Measurements from ENCODE around the gene HEATR9. TPM values are rescaled to one million over a fixed set of nuclear protein-coding genes. Genes with fewer than 3 reads are reported as not detected.

HEATR9 gene
- total RNA-seq = under 1 TPM in 1 of 4 donors, not detected in 3; 0.27 TPM

DNA sequence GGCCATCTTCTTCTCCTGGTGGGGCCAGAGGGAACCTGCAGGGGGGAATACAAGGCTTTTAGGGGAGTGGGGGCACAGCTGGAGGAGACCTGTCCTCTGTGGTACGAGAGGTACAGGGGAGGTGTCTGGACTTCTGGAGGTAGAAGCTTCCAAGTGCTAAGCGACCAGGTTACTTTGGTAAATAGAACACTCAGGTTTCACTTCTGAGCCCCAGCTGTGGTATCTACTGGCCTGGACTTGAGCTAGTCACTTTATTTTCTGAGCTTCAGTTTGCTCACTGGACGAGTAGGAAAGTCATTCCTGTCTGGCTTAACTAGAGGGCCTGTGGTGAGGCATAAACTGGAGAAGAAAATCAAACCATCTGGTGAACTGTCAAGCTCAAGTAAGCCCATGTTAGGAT lies at the start of gene HEATR9:
TSS of gene HEATR9 (minus strand) at position 155 of the 400 bp plus-strand sequence. CDS start at position 6, 149 bp downstream.
- WGBS, 2 donors (ENCODE audit: low coverage in 1 of 2) = 78 to 94% methylated on average over 2 of the region's 3 CpGs
- Histone ChIP-seq H3K4me1 (peaks cover 0 to 9% (median 0%) of the 10 kb centered on the region in 3 donors), H3K9me3 (no peaks in the 10 kb centered on the region), H3K27me3 (no peaks in the 10 kb centered on the region), H3K4me3 (no peak within 1 kb of the TSS), H3K36me3 (peaks cover 0 to 8% of the 10 kb centered on the region in 2 donors), H3K27ac (no peak within 1 kb of the TSS)
- TF ChIP-seq POLR2A (IDR thresholded peaks at IDR 0.05) (no peak), CTCF (IDR thresholded peaks at IDR 0.05) (no peak), EP300 (IDR thresholded peaks at IDR 0.05) (no peak)
- ATAC-seq = no peak

DNA sequence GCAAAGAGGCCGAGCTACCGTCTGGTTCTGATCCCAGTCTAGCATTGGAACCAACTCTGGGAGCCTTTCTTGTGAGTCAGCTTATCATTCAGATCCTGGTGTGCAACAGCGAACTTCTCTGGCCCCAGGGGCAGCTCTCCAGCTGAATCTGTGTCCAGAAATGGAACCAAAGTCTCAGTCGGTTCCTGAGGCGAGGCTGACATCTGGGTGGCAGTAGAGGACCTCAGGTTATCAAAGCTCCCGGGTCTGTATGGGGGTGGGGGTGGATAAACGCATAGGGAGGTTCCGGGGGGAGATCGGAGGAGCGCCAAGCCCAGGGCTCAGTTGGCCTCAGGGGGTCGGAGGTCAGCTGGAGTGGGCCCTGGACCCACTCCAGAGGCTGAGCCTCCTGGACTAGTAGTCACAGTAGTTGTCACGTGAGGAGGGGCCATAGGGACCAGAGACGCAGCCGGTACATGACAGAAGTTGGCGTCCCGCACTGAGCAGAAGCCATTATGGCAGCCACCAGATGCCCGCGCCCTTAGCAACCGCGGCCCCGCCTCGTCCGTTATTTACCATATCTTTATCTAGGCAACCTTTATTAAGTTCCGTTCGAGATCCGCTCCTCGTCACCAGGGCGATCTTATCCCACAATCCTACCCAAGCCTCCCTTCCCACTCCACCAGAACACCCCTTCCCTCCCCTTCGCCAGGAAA lies 49.0 kb upstream of the HEATR9 start:
- WGBS, 2 donors (ENCODE audit: low coverage in 1 of 2) = 97% methylated on average over 18 of the region's 29 CpGs; no CpG with 5 or more reads in 1 of the 2 donors
- Histone ChIP-seq H3K36me3 (no peaks in the 10 kb centered on the region), H3K4me1 (no peaks in the 10 kb centered on the region), H3K9me3 (no peaks in the 10 kb centered on the region), H3K4me3 (no peak overlapping the region), H3K27me3 (no peaks in the 10 kb centered on the region), H3K27ac (no peak overlapping the region)
- no peak for TF ChIP-seq POLR2AphosphoS5 (IDR thresholded peaks at IDR 0.05)
- no peak for TF ChIP-seq POLR2A (IDR thresholded peaks at IDR 0.05)
- no peak for TF ChIP-seq EP300 (IDR thresholded peaks at IDR 0.05)
- ATAC-seq = no peak

GRCh38 chr17:35915153-35915964 lies 46.7 kb upstream of the HEATR9 start:
- ATAC-seq = no peak
- Histone ChIP-seq H3K27ac (no peak overlapping the region), H3K9me3 (no peaks in the 10 kb centered on the region), H3K4me1 (no peaks in the 10 kb centered on the region), H3K4me3 (no peak overlapping the region), H3K27me3 (no peaks in the 10 kb centered on the region), H3K36me3 (no peaks in the 10 kb centered on the region)
- TF ChIP-seq POLR2A (IDR thresholded peaks at IDR 0.05) (no peak), POLR2AphosphoS5 (IDR thresholded peaks at IDR 0.05) (no peak), EP300 (IDR thresholded peaks at IDR 0.05) (no peak), CTCF (IDR thresholded peaks at IDR 0.05) (no peak)
- WGBS, 2 donors (ENCODE audit: low coverage in 1 of 2) = no CpG with 5 or more reads among the region's 3 CpGs

DNA sequence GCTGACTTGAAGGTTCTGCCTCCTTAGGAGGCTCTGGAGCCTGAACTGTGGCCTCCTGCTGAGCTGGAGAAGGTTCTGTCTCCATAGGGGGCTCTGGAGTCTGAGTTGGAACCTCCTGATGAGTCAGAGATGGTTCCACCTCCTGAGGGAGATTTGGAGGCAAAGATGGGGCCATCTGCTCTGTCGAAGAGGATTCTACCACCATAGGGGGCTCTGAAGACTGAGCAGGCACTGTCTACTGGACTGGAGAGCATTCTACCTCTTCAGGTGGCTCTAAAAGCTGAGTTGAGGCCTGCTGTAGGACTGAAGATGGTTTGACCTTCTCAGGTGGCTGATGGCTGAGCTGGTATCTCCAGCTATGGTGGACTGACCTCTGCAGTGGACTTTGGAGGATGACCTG lies 45.7 kb upstream of the HEATR9 start:
- WGBS, 2 donors (ENCODE audit: low coverage in 1 of 2) = no CpG with 5 or more reads among the region's 1 CpG
- TF ChIP-seq EP300 (IDR thresholded peaks at IDR 0.05) = no peak
- TF ChIP-seq CTCF (IDR thresholded peaks at IDR 0.05) = no peak
- no peak for TF ChIP-seq POLR2A (IDR thresholded peaks at IDR 0.05)
- TF ChIP-seq POLR2AphosphoS5 (IDR thresholded peaks at IDR 0.05) = no peak
- Histone ChIP-seq H3K4me1 (no peaks in the 10 kb centered on the region), H3K36me3 (no peaks in the 10 kb centered on the region), H3K27me3 (no peaks in the 10 kb centered on the region), H3K4me3 (no peak overlapping the region), H3K9me3 (no peaks in the 10 kb centered on the region), H3K27ac (no peak overlapping the region)
- no peak for ATAC-seq

GRCh38 chr17:35913609-35914008 lies 44.9 kb upstream of the HEATR9 start:
- WGBS, 2 donors (ENCODE audit: low coverage in 1 of 2) = 67 to 94% methylated on average over 1 to 2 of the region's 4 CpGs
- no peak overlapping the region for H3K4me3 ChIP-seq
- H3K27ac ChIP-seq = no peak overlapping the region
- no peaks in the 10 kb centered on the region for H3K9me3 ChIP-seq
- H3K27me3 ChIP-seq = no peaks in the 10 kb centered on the region
- no peak for TF ChIP-seq CTCF (IDR thresholded peaks at IDR 0.05)
- no peak for TF ChIP-seq POLR2AphosphoS5 (IDR thresholded peaks at IDR 0.05)
- no peak for TF ChIP-seq POLR2A (IDR thresholded peaks at IDR 0.05)
- no peak for ATAC-seq
- no peaks in the 10 kb centered on the region for H3K4me1 ChIP-seq
- no peaks in the 10 kb centered on the region for H3K36me3 ChIP-seq

All from gastroesophageal sphincter (tissue), 4 donors.